Pulmonary artery endothelial cell (primary cell): ENCODE data around the gene LIX1. TPM values are rescaled to one million over a fixed set of nuclear protein-coding genes. Genes with fewer than 3 reads are reported as not detected.
"Not testable (repeated sequence)": the region's sequence is repeated elsewhere in the genome, so short reads cannot be mapped to it uniquely, and the experiment has no call there.

Source experiments
- DNase-seq: peaks from one replicate; pipeline ENCODE4 v3.0.0-alpha.2; 2011; ENCODE audit warnings: low read depth, low spot score
- total RNA-seq: library from RNA; depleted of rRNA; stranded (reverse); fragments of >200 nt; gene quantifications from 2 replicates; pipeline ENCODE4 v1.2.3, GENCODE V29; 2014

Gene LIX1
- total RNA-seq, 1 donor from 2014 or later, result not detected

DNA sequence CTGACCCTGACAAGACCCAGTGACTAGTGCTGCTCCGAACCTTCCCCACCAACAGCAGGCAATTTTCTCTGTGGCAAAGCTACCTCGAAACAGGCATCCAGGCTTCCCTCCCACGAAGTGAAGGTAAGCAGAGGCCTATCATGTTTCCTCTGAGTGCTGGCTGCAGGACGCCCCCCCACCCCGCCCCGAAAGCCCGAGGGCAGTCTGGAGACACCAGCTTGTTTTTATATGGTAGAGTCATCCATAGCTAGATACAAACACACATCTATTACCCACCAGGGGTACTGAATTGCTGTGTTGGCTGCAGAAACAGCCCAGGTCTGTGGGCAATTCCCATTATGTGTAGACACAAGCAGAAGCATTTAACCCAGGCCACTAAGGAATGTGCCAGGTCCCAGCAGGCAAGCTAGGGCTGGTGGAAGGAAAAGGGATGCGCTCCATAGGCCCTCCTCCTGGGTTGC, 40.4 kb downstream of the LIX1 start:
- no peak for DNase-seq

DNA sequence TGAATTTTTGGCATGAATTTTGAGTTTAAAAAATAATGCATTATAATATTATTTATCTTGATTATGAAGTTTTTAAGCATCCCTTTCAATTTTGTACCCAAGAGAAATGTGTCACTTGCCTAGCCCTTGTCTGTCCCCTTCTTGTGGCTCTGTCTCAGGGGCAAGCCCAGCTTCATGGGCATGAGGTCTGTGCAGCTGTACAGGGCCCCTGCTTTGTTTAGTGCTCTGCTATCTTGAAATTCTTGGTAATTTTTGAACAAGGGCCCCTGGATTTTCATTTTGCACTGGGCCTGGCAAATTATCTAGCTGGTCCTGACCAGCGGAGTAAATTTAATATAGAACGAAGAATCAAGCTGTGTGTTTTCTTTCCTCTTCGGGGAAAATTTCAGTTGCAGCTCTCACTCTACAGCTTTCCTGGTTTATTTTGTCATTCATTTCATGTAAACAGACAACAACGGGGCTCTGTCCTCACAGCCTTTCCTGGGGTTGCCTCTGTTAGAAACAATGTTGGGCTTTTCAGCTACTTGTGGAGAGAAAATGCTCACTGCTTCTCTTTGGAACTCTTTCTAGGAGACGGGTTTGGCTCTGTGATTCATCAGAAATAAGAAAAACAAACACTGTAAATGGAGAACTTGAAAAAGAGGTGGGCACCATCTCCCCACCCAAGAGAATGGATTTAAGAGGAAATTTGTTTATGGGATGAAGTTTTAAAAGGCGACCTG, 41.1 kb downstream of the LIX1 start:
- no peak for DNase-seq

DNA sequence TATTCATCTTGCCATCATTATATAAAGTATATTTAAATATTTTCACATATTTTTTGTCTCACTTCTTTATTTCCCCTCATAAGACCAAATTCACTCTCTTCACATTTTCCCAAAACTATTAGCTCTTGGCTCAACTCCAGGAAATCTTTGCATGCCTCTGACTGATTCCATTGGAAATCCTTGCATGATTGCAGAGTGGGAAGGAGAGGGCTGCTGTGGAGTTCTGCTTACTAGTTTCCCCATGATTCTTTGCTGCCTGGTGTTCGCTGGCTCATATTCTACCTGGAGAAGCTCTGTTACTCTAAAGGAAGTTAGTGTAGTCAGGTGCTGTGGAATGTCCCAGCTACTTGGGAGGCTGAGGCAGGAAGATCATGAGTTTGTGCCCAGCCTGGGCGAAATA, 41.9 kb downstream of the LIX1 start:
- DNase-seq, result no peak

DNA sequence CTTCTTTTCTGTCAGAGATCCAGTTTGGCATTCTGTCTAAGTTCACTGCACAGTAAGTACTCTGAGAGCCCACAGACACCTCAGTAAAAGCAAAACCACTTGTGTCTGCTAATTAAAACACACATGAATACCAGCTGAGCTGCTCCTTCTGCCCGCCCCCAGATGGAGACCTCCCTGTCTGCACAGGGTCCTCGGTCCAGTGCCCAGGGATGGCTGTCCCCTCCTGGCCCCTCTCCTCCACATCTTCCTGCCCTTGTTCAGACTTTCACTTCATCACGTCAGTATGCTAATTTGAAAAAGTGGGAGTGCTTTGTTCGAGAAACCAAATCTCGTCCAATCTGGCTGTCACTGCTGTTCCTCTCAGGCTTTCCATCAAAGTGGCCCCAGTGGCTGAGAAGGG, 43.5 kb downstream of the LIX1 start:
- DNase-seq, result no peak

DNA sequence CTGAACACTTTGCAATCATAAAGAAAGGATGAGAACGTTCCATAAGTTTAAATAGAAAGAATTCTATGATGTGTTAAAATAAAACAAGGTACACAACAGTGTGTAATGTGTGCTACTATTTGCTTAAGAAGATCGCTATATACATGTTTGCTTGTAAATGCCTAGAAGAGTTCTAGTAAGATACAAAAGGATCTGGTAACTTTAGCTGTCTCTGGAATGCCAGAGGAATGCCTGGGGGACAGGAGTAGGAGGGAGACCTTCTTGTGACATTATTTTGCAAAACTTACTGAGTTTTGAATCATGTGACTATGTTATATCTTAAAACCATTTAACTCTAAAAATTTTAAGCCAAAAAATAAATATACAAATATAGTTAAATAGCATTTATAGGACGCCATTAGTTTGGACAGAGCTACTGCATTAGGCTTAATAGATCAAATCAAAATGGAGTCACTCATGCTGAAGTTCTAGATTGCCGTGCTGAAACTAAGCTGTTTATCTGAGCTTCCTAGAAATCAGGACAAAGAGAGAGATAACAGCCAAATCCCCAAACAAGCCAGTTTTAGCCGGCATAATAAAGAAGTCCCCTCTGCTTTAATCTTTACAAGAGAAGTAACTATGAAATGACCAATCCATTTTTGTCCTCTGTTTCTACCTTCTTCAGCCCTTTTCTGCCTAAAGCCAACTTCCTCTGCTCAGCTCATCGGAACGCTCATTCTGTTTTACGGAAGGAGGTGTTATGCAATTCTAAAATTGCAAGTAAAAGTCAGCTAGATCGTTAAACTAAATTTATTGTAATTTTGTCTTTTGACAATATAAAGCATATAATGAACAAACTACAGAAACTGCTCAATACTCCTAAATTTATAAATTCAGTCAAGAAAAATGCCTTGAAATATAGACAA, 44.8 kb downstream of the LIX1 start:
- no peak for DNase-seq

DNA sequence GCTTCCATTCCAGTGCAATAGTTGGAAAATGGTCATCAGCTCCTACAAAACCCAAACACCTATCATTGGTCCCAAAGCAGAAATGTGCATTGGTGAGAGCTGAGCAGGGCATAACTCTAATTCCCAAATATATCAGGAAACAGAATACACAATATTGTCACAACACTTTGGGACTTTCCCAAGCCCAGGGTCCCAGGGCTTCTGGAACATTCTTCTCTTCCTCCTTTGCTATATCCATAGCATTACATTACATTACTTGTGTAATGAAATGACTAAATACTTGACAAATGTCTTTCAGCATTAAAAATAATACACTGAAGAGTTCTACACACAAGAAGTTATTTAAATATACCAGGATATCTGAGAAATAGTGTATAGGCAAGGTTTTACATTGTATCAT, 45.6 kb downstream of the LIX1 start:
- DNase-seq, result no peak

DNA sequence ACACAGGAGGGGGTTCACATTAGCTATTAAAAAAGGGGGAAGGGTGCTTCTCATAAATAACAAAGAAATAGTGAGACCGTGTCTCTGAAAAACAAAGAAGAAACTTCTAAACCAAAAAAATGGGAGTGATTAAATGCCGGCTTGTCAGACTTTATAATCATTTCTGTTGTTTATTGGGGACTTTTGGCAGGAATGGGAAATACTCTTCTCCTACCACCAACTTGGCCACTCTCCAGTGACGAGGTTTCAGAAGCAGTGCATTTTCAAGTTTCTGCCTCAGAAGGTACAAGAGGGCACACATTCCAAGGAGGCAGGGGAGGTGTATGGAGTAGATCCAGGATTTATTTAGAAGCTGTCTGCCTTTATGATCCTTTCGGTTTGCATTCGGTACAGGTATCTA, 46.2 kb downstream of the LIX1 start:
- DNase-seq, result no peak

DNA sequence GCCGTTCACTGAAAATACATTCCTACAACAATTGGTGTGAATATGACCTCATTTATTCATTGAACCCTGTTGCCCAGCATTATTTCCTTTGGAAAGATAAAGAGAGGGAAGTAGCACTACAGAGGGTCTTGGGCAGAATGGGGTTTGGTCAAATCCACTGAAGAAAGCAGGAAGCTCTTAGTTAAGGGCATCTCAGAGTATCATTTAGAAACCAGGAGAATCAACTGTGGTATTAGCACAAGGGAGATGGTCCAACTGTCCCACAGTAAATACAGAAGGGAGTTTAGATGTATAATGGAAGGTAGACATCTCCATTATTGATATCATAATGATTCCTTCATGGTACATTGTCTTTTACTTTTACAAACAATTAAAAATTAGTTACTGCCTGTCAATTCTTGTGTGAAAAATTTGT, 47.1 kb downstream of the LIX1 start:
- no peak for DNase-seq

DNA sequence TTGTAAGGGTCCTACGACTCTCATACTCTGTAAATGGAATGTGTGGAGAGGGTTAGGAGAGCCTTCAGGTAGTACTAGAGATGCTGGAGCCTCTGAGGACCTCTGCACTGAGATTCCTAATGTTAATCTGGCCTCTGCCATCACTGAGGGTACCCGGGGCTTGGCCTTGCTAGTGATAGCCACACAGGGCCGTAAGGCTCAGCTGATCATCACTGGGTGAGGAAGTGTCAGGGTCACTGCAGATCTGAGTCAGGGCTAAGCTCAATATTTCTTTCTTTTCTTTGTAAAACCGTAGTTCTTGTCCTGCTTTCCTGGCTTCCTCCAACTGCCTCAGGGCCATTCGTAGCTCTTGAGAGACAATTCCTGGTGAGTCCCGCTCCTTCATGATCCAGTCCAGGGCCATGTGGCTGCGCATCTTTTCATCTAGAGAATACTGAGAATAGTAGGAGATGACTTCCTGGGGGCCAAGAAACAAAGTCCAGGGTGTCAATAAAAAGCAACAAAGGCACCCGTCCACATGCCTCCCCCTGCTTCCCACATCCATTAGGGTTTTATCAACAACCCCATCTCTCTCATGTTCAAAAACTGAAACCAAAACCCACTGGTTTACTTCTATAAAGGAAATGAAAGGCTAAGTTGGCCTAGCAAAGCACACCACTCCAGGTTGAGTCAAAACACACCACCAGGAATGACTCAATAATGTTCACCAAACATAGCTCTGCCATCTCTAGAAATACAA, 47.7 kb downstream of the LIX1 start:
- DNase-seq, result no peak

DNA sequence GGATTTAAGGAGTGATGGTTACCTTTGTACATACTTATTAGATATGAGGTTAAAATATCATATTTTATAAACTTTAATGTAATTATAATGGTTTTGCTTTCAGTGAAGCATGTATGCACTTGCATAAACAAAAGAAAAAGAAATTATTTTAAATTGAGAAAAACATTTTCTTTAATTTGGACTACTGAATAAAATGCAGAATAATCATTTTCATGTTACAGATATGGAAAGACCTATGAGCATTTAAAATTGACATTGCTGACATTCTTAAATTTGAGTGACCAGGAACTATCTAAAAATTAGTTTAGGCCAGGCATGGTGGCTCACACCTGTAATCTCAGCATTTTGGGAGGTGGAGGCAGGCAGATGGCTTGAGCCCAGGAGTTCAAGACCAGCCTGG, 49.2 kb downstream of the LIX1 start:
- no peak for DNase-seq

DNA sequence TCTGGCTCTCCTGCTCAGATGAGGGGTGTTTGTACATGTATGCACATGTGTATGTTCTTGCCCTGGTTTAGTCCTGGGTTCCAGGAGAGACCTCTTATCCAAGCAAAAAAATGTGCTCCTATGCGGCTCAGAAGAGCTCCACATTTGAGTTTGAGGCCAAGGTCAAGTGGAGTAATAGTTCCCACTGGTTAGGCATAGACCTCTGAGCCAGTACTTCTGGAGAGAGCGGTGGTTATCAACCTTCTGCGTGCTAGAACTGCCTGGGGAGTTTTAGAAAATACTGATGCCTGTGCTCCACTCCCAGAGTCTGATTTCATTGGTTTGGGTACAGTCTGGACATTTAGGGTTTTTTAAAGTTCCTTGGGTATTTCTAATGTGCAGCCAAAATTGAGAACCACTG, 51.5 kb downstream of the LIX1 start:
- DNase-seq, result no peak

DNA sequence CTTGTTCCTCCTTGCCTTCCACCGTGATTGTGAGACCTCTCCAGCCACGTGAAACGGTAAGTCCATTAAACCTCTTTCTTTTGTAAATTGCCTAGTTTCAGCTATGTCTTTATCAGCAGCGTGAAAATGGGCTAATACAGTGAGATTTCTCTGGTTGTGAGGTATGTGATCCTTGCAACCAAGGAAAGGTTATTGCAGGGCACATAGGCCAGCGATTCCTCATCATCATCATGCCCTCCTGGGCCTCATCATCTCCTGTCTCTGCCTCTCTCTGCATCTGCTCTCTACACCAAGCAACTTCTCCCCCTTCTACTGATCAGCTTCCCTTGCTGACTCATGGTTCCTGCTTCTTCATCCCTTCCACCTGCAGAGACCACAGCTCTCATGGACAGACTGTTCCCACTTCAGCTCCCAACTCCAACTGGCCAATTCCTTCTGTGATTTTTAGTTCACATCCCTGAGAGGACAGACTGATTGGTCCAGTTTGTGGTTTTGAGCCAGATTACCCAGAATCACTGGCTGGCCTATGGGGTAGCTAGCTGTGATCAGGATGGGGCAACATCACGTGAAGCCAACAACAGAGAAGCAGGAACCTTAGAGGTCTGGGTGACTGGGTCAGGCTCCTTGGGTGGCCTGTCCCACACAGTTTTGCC, 53.1 kb downstream of the LIX1 start:
- no peak for DNase-seq

DNA sequence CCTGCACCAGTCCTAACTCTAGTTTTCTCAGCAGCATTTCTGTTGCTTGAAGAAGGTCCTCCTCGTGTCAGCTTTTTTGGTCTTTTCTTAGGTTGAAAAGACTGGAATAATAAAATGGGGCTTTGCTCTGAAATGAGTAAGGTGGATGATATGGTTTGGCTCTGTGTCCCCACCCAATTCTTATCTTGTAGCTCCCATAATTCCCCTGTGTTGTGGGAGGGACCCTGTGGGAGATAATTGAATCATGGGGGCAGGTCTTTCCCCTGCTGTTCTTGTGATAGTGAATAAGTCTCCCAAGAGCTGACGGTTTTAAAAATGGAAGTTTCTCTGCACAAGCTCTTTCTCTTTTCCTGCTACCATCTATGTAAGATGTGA, 53.6 kb downstream of the LIX1 start:
- DNase-seq, result no peak

DNA sequence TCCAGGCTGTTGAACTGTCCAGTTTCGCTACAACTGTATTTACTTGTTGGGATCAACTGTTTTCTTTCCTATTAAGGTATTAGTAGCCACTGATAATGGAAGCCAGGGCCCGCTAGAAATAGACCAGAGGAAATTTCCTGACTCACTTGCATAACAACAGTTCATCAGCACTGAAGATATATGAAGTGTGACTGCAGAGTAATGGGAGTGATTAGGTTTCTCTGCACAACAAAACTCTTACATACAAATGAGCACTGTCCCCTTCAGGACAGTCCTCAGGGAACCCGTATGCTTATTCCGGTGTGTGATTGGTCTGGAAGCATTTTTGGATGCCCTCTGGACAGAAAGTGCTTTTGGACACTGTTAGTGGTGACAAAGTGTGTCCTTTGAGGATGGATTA, 55.3 kb downstream of the LIX1 start:
- no peak for DNase-seq

DNA sequence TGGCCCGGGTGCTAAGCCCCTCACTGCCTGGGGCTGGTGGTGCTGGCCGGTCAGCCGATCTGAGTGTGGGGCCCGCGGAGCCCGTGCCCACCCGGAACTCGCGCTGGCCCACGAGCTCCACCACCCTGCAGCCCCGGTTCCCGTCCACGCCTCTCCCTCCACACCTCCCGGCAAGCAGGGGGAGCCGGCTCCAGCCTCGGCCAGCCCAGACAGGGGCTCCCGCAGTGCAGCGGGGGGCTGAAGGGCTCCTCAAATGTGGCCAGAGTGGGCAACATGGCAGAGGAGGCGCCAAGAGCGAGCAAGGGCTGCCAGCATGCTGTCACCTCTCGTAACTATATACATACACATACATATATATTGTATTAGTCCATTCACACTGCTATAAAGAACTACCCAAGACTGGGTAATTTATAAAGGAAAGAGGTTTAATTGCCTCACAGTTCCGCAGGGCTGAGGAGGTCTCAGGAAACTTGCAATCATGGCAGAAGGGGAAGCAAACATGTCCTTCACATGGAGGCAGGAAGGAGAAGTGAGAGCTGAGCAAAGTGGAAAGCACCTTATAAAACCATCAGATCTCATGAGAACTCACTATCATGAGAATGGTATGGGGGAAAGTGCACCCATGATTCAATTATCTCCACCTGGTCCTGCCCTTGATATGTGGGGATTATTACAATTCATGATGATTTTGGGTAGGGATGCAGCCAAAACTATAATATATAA, 56.8 kb downstream of the LIX1 start:
- no peak for DNase-seq

DNA sequence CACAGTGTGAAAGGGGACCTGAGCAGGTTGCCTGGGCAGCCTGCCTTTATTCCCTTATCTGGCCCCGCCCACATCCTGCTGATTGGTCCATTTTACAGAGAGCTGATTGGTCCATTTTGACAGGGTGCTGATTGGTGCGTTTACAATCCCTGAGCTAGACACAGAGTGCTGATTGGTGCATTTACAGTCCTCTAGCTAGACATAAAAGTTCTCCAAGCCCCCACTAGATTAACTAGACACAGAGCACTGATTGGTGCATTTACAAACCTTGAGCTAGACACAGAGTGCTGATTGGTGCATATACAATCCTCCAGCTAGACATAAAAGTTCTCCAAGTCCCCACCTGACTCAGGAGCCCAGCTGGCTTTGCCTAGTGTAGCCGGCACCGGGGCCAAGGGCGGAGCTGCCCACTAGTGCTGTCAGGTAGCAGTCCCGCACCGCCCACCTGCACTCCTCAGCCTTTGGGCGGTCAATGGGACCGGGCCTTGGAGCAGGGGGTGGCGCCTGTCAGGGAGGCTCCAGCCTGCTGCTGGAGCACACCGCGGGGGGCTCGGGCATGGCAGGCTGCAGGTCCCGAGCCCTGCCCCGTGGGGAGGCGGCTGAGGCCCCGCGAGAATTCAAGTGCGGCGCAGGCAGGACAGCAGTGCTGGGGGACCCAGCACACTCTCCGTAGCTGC, 57.5 kb downstream of the LIX1 start:
- DNase-seq, result not testable (repeated sequence)

DNA sequence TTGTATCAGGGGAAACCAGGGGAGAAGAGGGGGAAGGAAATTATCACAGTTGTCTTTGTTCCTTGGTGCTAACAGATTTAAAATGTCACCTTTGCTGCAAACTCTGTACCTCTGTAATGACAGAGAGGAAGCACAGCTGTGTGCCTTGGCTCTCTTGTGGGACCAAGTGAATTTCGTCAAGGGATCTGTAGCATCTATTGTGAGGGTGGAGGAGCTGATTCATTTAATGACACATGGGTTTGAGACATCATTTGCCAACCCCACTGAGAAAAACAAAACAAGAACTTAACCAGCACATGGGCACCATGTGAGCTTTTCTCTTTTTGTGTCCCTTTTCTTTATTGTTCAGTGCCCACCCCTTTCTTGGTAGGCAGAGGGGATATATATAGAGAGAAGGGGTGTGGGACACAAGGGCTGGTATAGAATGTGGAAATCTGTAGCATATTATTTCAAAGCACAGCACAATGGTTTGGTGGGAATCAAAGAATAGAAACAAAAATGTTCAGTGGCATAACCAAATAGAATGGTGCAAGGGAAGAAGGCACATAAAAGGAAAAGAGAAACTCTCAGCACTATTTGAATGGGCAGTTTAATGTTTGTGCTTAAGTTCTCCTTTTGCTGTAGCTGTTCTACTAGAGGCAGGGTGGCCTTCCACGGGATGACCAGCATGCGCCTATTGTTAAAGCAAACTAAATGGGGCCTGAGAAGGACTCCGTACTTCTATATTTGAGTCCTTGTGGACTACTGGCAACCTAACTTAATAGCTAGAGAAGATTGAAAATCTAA, 63.3 kb downstream of the LIX1 start:
- no peak for DNase-seq

DNA sequence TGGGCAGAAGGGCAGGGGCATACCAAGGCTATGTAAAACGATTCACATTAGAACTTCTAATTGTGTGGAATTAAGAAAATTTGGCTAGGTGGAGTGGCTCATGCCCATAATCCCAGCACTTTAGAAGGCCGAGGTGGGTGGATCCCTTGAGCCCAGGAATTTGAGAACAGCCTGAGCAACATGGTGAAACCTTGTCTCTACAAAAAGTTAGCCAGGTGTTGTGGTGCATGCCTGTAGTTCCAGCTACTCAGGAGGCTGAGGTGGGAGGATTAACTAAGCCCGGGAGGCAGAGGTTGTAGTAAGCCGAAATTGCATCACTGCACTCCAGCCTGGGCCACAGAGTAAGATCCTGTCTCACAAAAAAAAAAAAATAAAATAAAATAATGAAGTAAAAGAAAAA, 65.2 kb downstream of the LIX1 start:
- no peak for DNase-seq

DNA sequence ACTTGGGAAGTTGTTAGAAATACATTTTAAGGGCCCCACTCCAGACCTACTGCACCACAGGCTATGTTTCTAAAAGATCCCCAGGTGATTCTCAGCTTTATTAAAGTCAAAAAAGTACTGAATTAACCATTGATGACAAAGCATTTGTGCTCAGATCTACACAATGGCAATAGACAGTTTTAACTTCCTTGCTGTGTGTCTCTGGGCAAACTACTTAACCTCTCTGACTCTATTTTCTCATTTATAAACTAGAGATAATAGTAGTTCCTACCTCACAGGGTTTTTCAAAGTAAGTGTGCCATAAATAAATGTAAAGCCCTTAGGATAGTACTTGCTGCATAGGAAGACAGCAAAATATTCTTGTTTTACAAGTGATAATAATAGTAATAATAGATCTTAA, 66.3 kb downstream of the LIX1 start:
- no peak for DNase-seq

DNA sequence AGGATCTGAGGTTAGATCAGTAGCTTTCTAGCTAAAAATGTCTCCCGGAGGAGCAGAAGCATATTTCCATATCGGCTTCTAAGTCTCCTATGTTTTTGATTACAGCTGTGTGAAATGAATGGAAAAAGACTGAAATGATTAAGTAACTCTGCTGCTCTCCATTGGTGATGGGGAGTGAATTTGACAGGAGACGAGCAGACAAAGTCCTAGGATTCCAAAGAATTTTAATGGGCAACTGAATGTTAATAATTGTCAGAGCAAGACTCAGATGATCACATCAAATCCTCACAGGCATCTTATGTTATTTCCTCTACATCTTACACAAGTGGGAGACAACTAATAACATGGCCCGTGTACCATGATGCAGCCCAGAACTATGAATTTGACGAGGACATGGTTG, 66.8 kb downstream of the LIX1 start:
- DNase-seq, result no peak
